K562 (cell line): Measurements from ENCODE around the gene CRYAA. TPM values are rescaled to one million over a fixed set of nuclear protein-coding genes. Genes with fewer than 3 reads are reported as not detected.

Experiments used
- ATAC-seq: fragments of 200-7000 bp; cut with Tn5 transposase; 3 replicates; pipeline ENCODE4 v1.9.1; 2020; ENCODE audit warnings: moderate library complexity
- BruUV-seq: library from RNA; stranded (reverse); fragments of 400-500 nt; replicated peaks from 2 replicates; lab custom pipeline; 2021; lab: Mats Ljungman, UMichigan
- CTCF ChIA-PET: fragments of 300-600 bp; formaldehyde crosslinking; extraction: SDS; loops from one replicate; lab custom pipeline; 2021; ENCODE audit warnings: low intra/inter-chr PET ratio; lab: Yijun Ruan, JAX
- POLR2A ChIA-PET: fragments of 300-600, 350-650 bp; sonication (Branson Sonifier 250); formaldehyde crosslinking; extraction: SDS; loops from one replicate; lab custom pipeline; 2021; ENCODE audit warnings: antibody characterized with exemption, inconsistent platforms; lab: Yijun Ruan, JAX
- DNase-seq, 4 experiments: peaks; one replicate each; pipeline versions ENCODE4 v3.0.0 to v3.0.0-alpha.2; 2011 to 2018; ENCODE audit warnings: low spot score in 3 of 4, mixed read lengths in 3 of 4; ENCODE audit errors: extremely low read depth in 1 of 4
- FAIRE-seq: peaks from 2 replicates; lab custom pipeline; 2011; peaks lifted over from hg19 to GRCh38; lab: Jason Lieb, UNC
- H2AFZ ChIP-seq: 2 replicates; pipeline ENCODE4 v1.6.0; 2011; ENCODE audit warnings: low read depth, low read length, control low read depth, inconsistent platforms
- H3K27ac ChIP-seq: fragments of 200-600 bp; 3 replicates; pipeline ENCODE4 v1.8.0; 2011; ENCODE audit warnings: low read depth, mild to moderate bottlenecking, control low read depth, inconsistent platforms, low read length, moderate library complexity, mixed read lengths; ENCODE audit errors: extremely low read depth
- H3K27me3 ChIP-seq, 2 experiments: fragments of 300-600 bp in 1 of 2; 2 replicates in 1 of 2; 3 replicates in 1 of 2; pipeline versions ENCODE4 v1.6.0 to v1.8.0; 2011; ENCODE audit warnings: inconsistent platforms in 2 of 2, low read length in 2 of 2, mild to moderate bottlenecking in 1 of 2, mixed read lengths in 1 of 2, moderate library complexity in 1 of 2; ENCODE audit not compliant: control insufficient read depth in 2 of 2, insufficient read depth in 2 of 2
- H3K36me3 ChIP-seq: fragments of 300-600 bp; 3 replicates; pipeline ENCODE4 v1.8.0; 2011; ENCODE audit warnings: mild to moderate bottlenecking, low read length, inconsistent platforms; ENCODE audit not compliant: control insufficient read depth, insufficient read depth
- H3K4me1 ChIP-seq, 2 experiments: fragments of 200-600 bp in 1 of 2; replicated peaks in 1 of 2; 2 replicates in 1 of 2; 3 replicates in 1 of 2; pipeline versions ENCODE4 v1.5.1 to v1.8.0; 2011; ENCODE audit warnings: inconsistent platforms in 2 of 2, low read length in 2 of 2, mild to moderate bottlenecking in 1 of 2, mixed read lengths in 1 of 2, moderate library complexity in 1 of 2; ENCODE audit not compliant: control insufficient read depth in 2 of 2, insufficient read depth in 2 of 2
- H3K4me2 ChIP-seq: 2 replicates; pipeline ENCODE4 v1.6.1; 2011; ENCODE audit warnings: low read length, control low read depth, inconsistent platforms, mixed read lengths; ENCODE audit not compliant: insufficient read depth
- H3K4me3 ChIP-seq: fragments of 200-600 bp; sonication (generic), shearing (Covaris generic); 2 replicates; pipeline ENCODE4 v1.5.1; 2016; ENCODE audit warnings: control low read depth, inconsistent platforms
- H3K79me2 ChIP-seq: fragments of 200-600 bp; 3 replicates; pipeline ENCODE4 v1.8.0; 2011; ENCODE audit warnings: low read length, inconsistent platforms; ENCODE audit not compliant: control insufficient read depth, insufficient read depth
- H3K9ac ChIP-seq, 2 experiments: 2 replicates each; pipeline versions ENCODE4 v1.6.0 to v1.6.1; 2011; ENCODE audit warnings: low read depth in 2 of 2, low read length in 2 of 2, control low read depth in 1 of 2, inconsistent platforms in 1 of 2, mild to moderate bottlenecking in 1 of 2, mixed read lengths in 1 of 2; ENCODE audit not compliant: insufficient read depth in 1 of 2
- H3K9me1 ChIP-seq: one replicate; pipeline ENCODE4 v1.6.0; 2011; ENCODE audit warnings: inconsistent platforms, mild to moderate bottlenecking, low read length, moderate library complexity; ENCODE audit not compliant: control insufficient read depth, insufficient read depth
- H3K9me3 ChIP-seq: replicated peaks from 2 replicates; pipeline ENCODE4 v1.5.1; 2011; ENCODE audit warnings: low read depth, low read length, inconsistent platforms; ENCODE audit not compliant: control insufficient read depth, insufficient read depth
- H4K20me1 ChIP-seq: replicated peaks from 2 replicates; pipeline ENCODE4 v1.6.1; 2011; ENCODE audit warnings: low read length, inconsistent platforms, mixed read lengths; ENCODE audit not compliant: control insufficient read depth, insufficient read depth
- ELF1 ChIP-seq: fragments of 200-800 bp; sonication (Bioruptor generic); IDR thresholded peaks from 2 replicates; pipeline ENCODE4 v1.6.1; 2016; ENCODE audit warnings: missing genetic modification characterization, missing compliant biosample characterization
- MTF1 ChIP-seq: fragments of 250-450 bp; sonication (Bioruptor Pico); IDR thresholded peaks from 2 replicates; pipeline ENCODE4 v1.9.0; 2021; ENCODE audit warnings: moderate library complexity, mild to moderate bottlenecking, inconsistent platforms, borderline replicate concordance
- ZBTB40 ChIP-seq, 2 experiments: fragments of 450-650 bp in 1 of 2; sonication (generic) in 1 of 2; formaldehyde crosslinking in 1 of 2; IDR thresholded peaks; 2 replicates each; pipeline versions ENCODE4 v1.7.1 to v1.9.0; 2016 to 2022; ENCODE audit warnings: inconsistent platforms in 1 of 2, mild to moderate bottlenecking in 1 of 2, missing genetic modification reagents in 1 of 2
- WGBS: fragments of 100-300 bp; shearing (Covaris generic); methylation state at CpG from one replicate; pipeline ENCODE4 v1.1.6; 2016; ENCODE audit warnings: low coverage, mixed read lengths; ENCODE audit not compliant: insufficient coverage; ENCODE audit errors: missing lambda C conversion rate; 5-methylcytosine and 5-hydroxymethylcytosine counted together
- in situ Hi-C: fragments of 300-500 bp; cut with MboI; formaldehyde crosslinking; loops from 4 replicates; pipeline ENCODE4 v1.15.0; 2018; ENCODE audit warnings: inconsistent platforms, mixed read lengths
- intact Hi-C: fragments of 100-400 bp; cut with micrococcal nuclease; formaldehyde crosslinking; loops from 2 replicates; pipeline ENCODE4 v1.14.2; 2022
- polyA plus RNA-seq, 8 experiments: library from polyadenylated mRNA; depleted of rRNA in 4 of 8; stranded (reverse) in 5 of 8; unstranded in 3 of 8; fragments of >200 nt; fragmentation: Nextera tagmentation in 2 of 8; fragmentation: Illumina TruSeq in 1 of 8; extraction: Ambion mirVana in 2 of 8; extraction: Trizol in 1 of 8; gene quantifications; 2 replicates each; pipeline versions ENCODE4 v1.2.1 to v1.2.3, GENCODE V29; 2011 to 2014; ENCODE audit warnings: inconsistent platforms in 1 of 8, missing spikeins in 1 of 8
- total RNA-seq, 7 experiments: library from RNA; depleted of rRNA in 6 of 7; stranded (reverse); fragments of >200 nt in 6 of 7; fragmentation: Illumina TruSeq in 2 of 7; extraction: Trizol in 2 of 7; gene quantifications; 2 replicates each; pipeline versions ENCODE4 v1.2.1 to v1.2.3, GENCODE V29; 2011 to 2021; ENCODE audit warnings: low replicate concordance in 1 of 7

CRYAA gene
- total and polyA plus RNA-seq, 9 of the 15 experiments (the other 6 are each of a cell fraction or from before 2014, with no cell fraction given), result not detected

GRCh38 chr21:43191971-43192370 is 23.2 kb downstream of the CRYAA start:
- WGBS, result 0% methylated on average over 7 of the region's 7 CpGs
- Histone ChIP-seq H3K4me3 (no peak overlapping the region), H3K4me1 (peaks cover 0 to 11% of the 10 kb centered on the region in 2 experiments; a peak in 1 of 5 replicates), H3K9ac (no peak overlapping the region), H3K27me3 (peaks cover 28 to 78% of the 10 kb centered on the region in 2 experiments), H3K9me1 (no peaks in the 10 kb centered on the region), H3K4me2 (no peak overlapping the region), H3K36me3 (no peaks in the 10 kb centered on the region)
- ATAC-seq (no peak), DNase-seq (no peak), FAIRE-seq (no peak)
- POLR2A ChIA-PET, result interaction anchor here (0.6 kb wide), 1 partner anchor 175 kb away, joined by 3 read pairs; no protein-coding TSS in a partner anchor
- intact Hi-C loops (no loop called here), in situ Hi-C loops (no loop called here)
- BruUV-seq, result no TSS peak
- TF ChIP-seq ELF1 (tag) (peak; percentile 42; the same call in 1 of the 2 replicates), ZBTB40 (IDR thresholded peaks at IDR 0.05) (0 out of 2 replicates have a peak, but pooled peaks have one; percentile 28), ZBTB40 (CRISPR knock-in tag; IDR thresholded peaks at IDR 0.05) (no peak), MTF1 (CRISPR knock-in tag) (no peak)
- TF ChIP-seq, all 486 proteins: peak for 2
- Histone ChIP-seq H3K9me3 (no peaks in the 10 kb centered on the region; the same call in 1 of the 2 replicates), H2AFZ (no peak overlapping the region), H3K27ac (no peak overlapping the region), H3K79me2 (no peaks in the 10 kb centered on the region), H4K20me1 (no peaks in the 10 kb centered on the region)
- CTCF ChIA-PET, result no interaction called here
